OCI-LY7 (cell line): Measurements from ENCODE around the gene ZNF467.

ENCODE experiments used
- EZH2phosphoT487 ChIP-seq: fragments of 200-600 bp; sonication (generic); IDR thresholded peaks from 2 replicates; pipeline ENCODE4 v1.6.1; 2018; ENCODE audit warnings: low read depth, borderline replicate concordance, mild to moderate bottlenecking, mixed run types, antibody characterized with exemption, low read length, moderate library complexity, mixed read lengths
- TF ChIP-seq, protein P1 (sequence below): fragments of 200-600 bp; sonication (generic); conservative IDR thresholded peaks from 2 replicates; pipeline ENCODE4 v1.5.1; 2014; ENCODE audit warnings: mild to moderate bottlenecking, antibody characterized with exemption, low read length, moderate library complexity, mixed read lengths

DNA sequence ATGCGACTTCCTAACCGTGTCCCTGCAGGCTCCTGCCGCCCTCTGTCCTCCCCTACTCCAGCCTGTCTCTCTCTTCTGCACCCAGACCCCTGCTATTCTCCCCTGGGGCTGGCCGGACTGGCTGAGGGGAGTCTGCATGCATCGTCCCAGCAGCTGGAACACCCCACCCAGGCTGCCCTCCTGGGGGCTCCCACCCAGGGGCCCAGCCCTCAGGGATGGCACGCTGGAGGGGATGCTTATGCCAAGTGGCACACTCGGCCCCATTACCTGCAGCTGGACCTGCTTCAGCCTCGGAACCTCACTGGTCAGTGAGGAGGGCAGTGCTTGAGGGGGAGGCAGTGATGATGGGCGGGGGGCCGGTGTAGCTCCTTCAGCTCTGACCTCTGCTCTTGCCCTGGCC lies 21.7 kb upstream of the ZNF467 start:
- TF ChIP-seq, protein P1, sequence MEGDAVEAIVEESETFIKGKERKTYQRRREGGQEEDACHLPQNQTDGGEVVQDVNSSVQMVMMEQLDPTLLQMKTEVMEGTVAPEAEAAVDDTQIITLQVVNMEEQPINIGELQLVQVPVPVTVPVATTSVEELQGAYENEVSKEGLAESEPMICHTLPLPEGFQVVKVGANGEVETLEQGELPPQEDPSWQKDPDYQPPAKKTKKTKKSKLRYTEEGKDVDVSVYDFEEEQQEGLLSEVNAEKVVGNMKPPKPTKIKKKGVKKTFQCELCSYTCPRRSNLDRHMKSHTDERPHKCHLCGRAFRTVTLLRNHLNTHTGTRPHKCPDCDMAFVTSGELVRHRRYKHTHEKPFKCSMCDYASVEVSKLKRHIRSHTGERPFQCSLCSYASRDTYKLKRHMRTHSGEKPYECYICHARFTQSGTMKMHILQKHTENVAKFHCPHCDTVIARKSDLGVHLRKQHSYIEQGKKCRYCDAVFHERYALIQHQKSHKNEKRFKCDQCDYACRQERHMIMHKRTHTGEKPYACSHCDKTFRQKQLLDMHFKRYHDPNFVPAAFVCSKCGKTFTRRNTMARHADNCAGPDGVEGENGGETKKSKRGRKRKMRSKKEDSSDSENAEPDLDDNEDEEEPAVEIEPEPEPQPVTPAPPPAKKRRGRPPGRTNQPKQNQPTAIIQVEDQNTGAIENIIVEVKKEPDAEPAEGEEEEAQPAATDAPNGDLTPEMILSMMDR, result no peak
- no peak for TF ChIP-seq EZH2phosphoT487
